ENCODE measurements around the gene C11orf16. TPM values are rescaled to one million over a fixed set of nuclear protein-coding genes. Genes with fewer than 3 reads are reported as not detected.

Gene C11orf16
- total RNA-seq, 1 experiment from 2014 or later = 0.42 TPM

DNA sequence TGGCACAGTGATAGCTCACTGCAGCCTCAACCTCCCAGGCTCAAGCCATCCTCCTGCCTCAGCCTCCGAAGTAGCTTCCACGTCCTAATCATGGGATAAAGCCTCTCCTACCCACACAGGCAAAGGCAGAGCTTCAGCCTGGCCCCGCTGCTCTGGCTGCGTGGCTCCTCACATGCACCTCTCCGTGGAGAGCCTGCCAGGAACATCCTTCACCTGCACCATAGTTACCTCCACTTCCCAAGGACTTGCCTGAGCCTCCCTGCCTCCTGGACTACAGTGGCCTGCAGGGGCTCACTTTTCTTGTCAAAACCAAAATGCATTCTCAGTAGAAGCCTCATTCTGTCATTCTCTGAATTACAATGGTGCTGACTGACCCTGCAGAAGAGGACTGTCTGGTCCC is 6.5 kb downstream of the C11orf16 start (continued):
- TF ChIP-seq, protein P1, sequence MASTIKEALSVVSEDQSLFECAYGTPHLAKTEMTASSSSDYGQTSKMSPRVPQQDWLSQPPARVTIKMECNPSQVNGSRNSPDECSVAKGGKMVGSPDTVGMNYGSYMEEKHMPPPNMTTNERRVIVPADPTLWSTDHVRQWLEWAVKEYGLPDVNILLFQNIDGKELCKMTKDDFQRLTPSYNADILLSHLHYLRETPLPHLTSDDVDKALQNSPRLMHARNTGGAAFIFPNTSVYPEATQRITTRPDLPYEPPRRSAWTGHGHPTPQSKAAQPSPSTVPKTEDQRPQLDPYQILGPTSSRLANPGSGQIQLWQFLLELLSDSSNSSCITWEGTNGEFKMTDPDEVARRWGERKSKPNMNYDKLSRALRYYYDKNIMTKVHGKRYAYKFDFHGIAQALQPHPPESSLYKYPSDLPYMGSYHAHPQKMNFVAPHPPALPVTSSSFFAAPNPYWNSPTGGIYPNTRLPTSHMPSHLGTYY (CRISPR knock-in tag; IDR thresholded peaks at IDR 0.05) = no peak
- no peak for TF ChIP-seq NFYB (CRISPR knock-in tag; conservative IDR thresholded peaks at IDR 0.05; ENCODE audit: low read depth)
- TF ChIP-seq MXD4 (CRISPR knock-in tag; IDR thresholded peaks at IDR 0.05; ENCODE audit: borderline replicate concordance) = no peak
- TF ChIP-seq GTF2I (CRISPR knock-in tag; conservative IDR thresholded peaks at IDR 0.05) = no peak
- TF ChIP-seq, protein P2, sequence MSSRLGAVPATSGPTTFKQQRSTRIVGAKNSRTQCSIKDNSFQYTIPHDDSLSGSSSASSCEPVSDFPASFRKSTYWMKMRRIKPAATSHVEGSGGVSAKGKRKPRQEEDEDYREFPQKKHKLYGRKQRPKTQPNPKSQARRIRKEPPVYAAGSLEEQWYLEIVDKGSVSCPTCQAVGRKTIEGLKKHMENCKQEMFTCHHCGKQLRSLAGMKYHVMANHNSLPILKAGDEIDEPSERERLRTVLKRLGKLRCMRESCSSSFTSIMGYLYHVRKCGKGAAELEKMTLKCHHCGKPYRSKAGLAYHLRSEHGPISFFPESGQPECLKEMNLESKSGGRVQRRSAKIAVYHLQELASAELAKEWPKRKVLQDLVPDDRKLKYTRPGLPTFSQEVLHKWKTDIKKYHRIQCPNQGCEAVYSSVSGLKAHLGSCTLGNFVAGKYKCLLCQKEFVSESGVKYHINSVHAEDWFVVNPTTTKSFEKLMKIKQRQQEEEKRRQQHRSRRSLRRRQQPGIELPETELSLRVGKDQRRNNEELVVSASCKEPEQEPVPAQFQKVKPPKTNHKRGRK (CRISPR knock-in tag; IDR thresholded peaks at IDR 0.05; ENCODE audit: borderline replicate concordance) = no peak
- TF ChIP-seq ZNF423 (CRISPR knock-in tag; IDR thresholded peaks at IDR 0.05) = no peak
- TF ChIP-seq HMGA2 (CRISPR knock-in tag; IDR thresholded peaks at IDR 0.05) = no peak
- TF ChIP-seq, protein P3, sequence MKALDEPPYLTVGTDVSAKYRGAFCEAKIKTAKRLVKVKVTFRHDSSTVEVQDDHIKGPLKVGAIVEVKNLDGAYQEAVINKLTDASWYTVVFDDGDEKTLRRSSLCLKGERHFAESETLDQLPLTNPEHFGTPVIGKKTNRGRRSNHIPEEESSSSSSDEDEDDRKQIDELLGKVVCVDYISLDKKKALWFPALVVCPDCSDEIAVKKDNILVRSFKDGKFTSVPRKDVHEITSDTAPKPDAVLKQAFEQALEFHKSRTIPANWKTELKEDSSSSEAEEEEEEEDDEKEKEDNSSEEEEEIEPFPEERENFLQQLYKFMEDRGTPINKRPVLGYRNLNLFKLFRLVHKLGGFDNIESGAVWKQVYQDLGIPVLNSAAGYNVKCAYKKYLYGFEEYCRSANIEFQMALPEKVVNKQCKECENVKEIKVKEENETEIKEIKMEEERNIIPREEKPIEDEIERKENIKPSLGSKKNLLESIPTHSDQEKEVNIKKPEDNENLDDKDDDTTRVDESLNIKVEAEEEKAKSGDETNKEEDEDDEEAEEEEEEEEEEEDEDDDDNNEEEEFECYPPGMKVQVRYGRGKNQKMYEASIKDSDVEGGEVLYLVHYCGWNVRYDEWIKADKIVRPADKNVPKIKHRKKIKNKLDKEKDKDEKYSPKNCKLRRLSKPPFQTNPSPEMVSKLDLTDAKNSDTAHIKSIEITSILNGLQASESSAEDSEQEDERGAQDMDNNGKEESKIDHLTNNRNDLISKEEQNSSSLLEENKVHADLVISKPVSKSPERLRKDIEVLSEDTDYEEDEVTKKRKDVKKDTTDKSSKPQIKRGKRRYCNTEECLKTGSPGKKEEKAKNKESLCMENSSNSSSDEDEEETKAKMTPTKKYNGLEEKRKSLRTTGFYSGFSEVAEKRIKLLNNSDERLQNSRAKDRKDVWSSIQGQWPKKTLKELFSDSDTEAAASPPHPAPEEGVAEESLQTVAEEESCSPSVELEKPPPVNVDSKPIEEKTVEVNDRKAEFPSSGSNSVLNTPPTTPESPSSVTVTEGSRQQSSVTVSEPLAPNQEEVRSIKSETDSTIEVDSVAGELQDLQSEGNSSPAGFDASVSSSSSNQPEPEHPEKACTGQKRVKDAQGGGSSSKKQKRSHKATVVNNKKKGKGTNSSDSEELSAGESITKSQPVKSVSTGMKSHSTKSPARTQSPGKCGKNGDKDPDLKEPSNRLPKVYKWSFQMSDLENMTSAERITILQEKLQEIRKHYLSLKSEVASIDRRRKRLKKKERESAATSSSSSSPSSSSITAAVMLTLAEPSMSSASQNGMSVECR (CRISPR knock-in tag; IDR thresholded peaks at IDR 0.05; ENCODE audit: borderline replicate concordance) = no peak

DNA sequence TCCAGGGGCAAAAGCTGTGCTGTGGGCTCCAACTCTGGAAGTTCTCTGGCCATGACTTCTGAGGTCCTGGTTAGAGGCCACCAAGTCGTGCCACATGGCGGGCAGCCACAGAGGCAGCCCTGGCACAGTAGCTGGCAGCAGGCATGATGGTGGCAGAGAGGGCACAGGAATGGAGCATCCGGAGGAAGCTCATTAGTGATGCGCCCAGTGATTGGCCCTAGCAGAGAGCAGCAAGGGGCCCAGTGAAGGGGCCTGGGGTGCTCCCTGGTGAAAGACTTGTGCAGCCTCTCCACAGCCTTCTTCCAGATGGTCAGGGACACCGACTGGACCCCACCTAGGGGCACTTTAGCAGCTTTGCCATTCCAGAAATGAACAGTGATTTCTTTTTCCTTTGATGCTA is 7.0 kb downstream of the C11orf16 start:
- no peaks in the 10 kb centered on the region for H3K27me3 Mint-ChIP-seq (ENCODE audit: low read depth)
- H3K36me3 Mint-ChIP-seq = peaks cover 6% of the 10 kb centered on the region; the same call in 1 of the 2 replicates
- POLR2A ChIA-PET = no interaction called here
- ATAC-seq (no peak), DNase-seq (ENCODE audit: low spot score) (no peak)
- CTCF ChIA-PET = interaction anchor here (0.7 to 1.4 kb wide), 3 partner anchors 11 to 597 kb away, joined by 3 to 9 read pairs (median 7); no protein-coding TSS in a partner anchor
- peaks cover 3% of the 10 kb centered on the region; the same call in 1 of the 2 replicates for H3K4me1 Mint-ChIP-seq
- TF ChIP-seq, protein P4, sequence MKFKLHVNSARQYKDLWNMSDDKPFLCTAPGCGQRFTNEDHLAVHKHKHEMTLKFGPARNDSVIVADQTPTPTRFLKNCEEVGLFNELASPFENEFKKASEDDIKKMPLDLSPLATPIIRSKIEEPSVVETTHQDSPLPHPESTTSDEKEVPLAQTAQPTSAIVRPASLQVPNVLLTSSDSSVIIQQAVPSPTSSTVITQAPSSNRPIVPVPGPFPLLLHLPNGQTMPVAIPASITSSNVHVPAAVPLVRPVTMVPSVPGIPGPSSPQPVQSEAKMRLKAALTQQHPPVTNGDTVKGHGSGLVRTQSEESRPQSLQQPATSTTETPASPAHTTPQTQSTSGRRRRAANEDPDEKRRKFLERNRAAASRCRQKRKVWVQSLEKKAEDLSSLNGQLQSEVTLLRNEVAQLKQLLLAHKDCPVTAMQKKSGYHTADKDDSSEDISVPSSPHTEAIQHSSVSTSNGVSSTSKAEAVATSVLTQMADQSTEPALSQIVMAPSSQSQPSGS (CRISPR knock-in tag; IDR thresholded peaks at IDR 0.05; ENCODE audit: borderline replicate concordance, low read depth) = no peak
- no peak for TF ChIP-seq JAZF1 (CRISPR knock-in tag; IDR thresholded peaks at IDR 0.05)
- TF ChIP-seq TCF7 (CRISPR knock-in tag; IDR thresholded peaks at IDR 0.05; ENCODE audit: low read depth) = no peak
- TF ChIP-seq RELA (CRISPR knock-in tag; IDR thresholded peaks at IDR 0.05; ENCODE audit: borderline replicate concordance) = no peak
- TF ChIP-seq TP53 (CRISPR knock-in tag; IDR thresholded peaks at IDR 0.05) = no peak
- no peak for TF ChIP-seq ATF1 (CRISPR knock-in tag; IDR thresholded peaks at IDR 0.05)
- TF ChIP-seq TEAD1 (CRISPR knock-in tag; IDR thresholded peaks at IDR 0.05) = no peak
- H3K4me3 Mint-ChIP-seq = no peak overlapping the region
- H3K9me3 Mint-ChIP-seq = no peaks in the 10 kb centered on the region
- no peak overlapping the region for H3K27ac Mint-ChIP-seq

DNA sequence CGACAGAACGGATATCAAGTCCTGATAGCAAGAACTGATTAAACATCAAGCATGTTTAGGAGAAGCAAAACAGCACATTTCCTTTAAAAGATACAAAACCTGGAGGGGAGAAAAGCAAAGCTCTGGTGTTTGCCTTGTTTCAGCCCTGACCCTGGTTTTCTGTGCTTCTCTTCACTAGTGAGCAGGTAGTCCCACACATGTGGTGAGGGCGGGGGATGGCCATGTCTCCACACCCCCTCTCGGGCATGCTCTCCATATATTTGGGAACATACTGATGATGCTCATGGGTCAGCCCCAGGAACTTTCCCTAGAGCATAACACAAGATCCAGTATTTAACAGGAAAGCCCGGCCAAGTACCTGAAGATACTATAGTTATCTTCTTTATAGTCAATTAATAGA is 10.1 kb downstream of the C11orf16 start:
- H3K36me3 Mint-ChIP-seq = peaks cover 27% of the 10 kb centered on the region
- CTCF ChIA-PET = interaction anchor here (0.8 to 1.6 kb wide), 4 partner anchors 9 to 37 kb away, joined by 3 to 5 read pairs (median 3); no protein-coding TSS in a partner anchor
- ATAC-seq (no peak), DNase-seq (ENCODE audit: low spot score) (no peak)
- POLR2A ChIA-PET = no interaction called here
- no peaks in the 10 kb centered on the region for H3K27me3 Mint-ChIP-seq (ENCODE audit: low read depth)
- H3K4me1 Mint-ChIP-seq = peaks cover 3% of the 10 kb centered on the region; the same call in 1 of the 2 replicates
- H3K27ac Mint-ChIP-seq = no peak overlapping the region
- H3K4me3 Mint-ChIP-seq = no peak overlapping the region
- no peaks in the 10 kb centered on the region for H3K9me3 Mint-ChIP-seq
- no peak for TF ChIP-seq TP53 (CRISPR knock-in tag; IDR thresholded peaks at IDR 0.05)
- TF ChIP-seq, protein P5, sequence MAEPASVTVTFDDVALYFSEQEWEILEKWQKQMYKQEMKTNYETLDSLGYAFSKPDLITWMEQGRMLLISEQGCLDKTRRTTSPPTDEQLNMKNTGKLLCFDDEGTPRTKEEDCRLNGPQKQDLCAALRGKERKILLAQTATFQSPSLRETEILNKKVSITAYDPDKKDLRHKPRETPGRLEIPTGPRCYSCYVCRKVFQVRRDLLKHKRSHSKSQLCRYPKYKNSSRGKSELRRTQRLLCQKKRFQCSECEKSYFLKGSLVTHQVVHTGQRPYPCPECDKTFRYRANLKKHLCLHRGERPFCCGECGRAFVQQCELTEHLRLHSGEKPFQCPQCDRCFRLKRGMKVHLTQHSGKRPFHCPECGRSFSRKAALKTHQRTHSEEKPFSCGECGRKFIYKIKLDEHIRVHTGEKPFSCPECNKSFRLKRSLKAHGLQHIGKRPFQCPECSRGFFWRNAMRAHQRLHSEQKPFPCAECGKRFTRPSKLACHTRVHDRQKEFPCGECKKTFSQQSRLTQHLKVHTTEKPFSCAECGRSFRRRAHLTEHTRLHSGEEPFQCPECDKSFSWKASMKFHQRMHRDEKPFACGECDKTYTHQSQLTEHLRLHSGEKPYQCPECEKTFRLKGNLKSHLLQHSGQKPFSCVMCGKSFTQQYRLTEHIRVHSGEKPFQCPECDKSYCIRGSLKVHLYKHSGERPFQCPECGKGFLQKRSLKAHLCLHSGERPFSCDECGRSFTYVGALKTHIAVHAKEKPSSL (CRISPR knock-in tag; conservative IDR thresholded peaks at IDR 0.05) = no peak
- TF ChIP-seq IRF2 (CRISPR knock-in tag; IDR thresholded peaks at IDR 0.05; ENCODE audit: borderline replicate concordance, low read depth) = no peak
- no peak for TF ChIP-seq SMAD3 (CRISPR knock-in tag; IDR thresholded peaks at IDR 0.05; ENCODE audit: borderline replicate concordance)
- no peak for TF ChIP-seq GRHL2 (CRISPR knock-in tag; IDR thresholded peaks at IDR 0.05; ENCODE audit: insufficient replicate concordance, severe bottlenecking)
- no peak for TF ChIP-seq ATF1 (CRISPR knock-in tag; IDR thresholded peaks at IDR 0.05)

All from WTC11 (cell line).